ENCODE results near the gene MAT2A.

Gene MAT2A

GRCh38 chr2:85538507-85539360 lies at the start of gene MAT2A:
TSS of gene MAT2A (plus strand) at chr2:85539168. CDS start at chr2:85539288, 120 bp downstream.
- DNase-seq (ENCODE audit: low read depth) = peak; percentile 87

GRCh38 chr2:85490861-85491755 lies 47.9 kb upstream of the MAT2A start:
- DNase-seq (ENCODE audit: low read depth) = no peak

DNA sequence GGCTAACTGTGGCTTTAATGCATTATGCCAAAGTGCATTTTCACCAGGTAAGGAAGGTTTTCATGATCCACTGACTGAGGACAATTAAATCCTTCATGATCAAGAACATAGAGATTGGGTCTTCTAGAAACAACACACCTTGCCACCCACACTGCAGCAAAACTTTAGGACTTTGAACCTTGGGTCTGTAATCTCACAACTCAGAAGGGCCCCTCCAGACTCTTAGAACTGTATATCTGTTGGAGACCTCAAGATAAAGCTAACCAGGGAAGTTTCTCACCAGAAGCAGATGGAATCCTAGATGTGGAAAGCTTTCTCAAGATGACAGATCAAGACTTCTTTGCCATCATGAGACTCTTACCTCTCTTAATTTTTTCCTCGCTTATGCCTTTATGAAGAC lies 42.5 kb upstream of the MAT2A start:
- no peak for DNase-seq (ENCODE audit: low read depth)

- DNase-seq (ENCODE audit: low read depth) = no peak
Measured at GRCh38 chr2:85497944-85498630, 40.9 kb upstream of the MAT2A start.

- peak; percentile 65 for DNase-seq (ENCODE audit: low read depth)
Measured at GRCh38 chr2:85501248-85501647, 37.7 kb upstream of the MAT2A start.

GRCh38 chr2:85502720-85503119 lies 36.2 kb upstream of the MAT2A start:
- no peak for DNase-seq (ENCODE audit: low read depth)

DNA sequence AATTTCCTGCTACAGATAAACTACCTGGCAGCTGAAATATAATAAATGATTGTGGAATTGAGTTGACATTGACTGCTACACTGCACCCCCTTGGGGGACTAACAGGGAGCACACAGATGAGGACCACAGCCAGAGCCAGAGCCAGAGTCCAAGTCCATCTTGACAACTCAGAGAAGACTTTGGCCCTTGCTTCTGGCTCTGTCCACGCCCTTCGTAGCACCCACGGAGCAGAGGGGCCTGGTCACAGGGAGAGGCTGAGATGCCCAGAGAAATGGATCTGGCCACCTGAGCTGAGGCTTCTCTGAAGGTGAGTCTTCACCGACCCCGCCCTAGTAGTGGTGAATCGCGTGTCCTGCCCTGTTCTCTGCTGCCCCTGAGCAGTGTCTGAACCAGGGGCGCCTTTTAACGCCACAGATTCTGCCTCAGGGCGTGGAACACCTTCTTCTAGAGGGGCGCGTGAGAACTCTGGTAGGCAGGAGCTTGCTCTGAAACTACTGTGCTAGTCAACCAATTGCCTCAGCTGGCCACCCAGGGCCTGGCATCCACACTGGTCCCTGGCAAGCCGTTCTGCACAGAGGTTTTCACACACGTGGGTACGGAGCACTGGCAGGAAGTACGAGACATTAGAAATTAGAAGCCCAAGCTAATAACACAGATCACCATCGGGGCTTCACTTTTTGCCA lies 35.7 kb upstream of the MAT2A start:
- no peak for DNase-seq (ENCODE audit: low read depth)

DNA sequence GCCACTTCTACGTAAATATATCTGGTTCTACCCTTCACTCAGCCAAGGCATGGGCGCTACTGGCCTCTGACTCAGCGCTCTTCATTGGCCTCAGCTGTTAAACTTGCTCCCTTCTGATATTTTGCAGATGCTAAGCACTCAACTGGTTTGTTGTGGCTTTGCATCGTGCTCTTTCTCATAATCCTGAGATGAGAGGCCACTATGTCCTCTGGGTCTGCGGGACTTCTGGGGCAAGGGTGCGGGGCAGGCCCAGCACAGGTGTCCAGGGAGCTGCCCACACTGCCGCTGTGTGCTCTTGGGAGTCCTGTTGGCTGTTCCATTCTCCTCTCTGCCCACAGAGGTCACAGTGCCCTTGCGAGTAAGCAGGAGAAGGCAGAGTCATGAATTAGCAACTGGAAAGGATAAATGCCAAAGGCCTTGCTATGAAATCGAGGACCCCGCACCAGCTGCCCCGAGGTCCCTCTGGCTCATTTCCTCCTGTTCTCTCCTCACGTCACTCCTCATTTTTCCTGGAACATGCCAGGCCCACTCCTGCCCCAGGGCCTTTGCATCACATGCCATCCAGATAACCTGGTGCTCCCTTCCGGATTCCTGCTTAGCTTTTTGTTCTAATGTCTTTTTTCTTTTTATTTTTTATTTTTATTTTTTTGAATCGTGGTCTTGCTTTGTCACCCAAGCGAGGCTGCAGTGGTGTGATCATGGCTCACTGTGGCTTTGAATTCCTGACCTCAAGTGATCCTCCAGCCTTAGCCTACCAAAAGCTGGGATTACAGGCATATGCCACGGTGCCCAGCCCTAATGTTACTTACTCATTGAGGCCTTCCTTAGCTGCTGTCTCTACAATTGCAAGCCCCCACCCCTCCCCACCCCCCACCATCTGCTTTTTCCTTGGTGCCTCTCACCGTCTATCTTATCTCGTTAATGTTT lies 34.9 kb upstream of the MAT2A start:
- no peak for DNase-seq (ENCODE audit: low read depth)

- peak; percentile 86 for DNase-seq (ENCODE audit: low read depth)
Measured at GRCh38 chr2:85504778-85505261, 34.1 kb upstream of the MAT2A start.

GRCh38 chr2:85505551-85506238 lies 33.3 kb upstream of the MAT2A start:
- no peak for DNase-seq (ENCODE audit: low read depth)

DNA sequence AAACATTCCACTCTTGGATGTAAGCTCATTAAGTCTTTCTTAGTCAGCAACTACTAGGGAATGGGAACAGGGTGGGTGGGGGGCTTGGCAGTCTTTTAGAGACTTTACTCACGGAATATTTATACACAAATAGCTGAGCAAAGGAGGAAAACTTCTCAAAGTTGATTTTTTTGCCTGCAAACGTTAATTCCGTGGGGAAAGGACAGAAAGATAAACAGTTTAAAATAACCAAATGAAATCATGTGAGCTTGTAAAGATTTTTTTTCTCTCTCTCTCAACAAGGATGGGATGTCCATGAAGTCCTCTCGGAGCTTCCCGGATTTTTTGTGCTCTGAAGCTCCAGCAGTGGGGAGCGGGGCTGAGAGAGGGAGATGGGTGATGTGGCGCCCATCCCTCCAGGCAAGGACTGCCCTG lies 32.2 kb upstream of the MAT2A start:
- DNase-seq (ENCODE audit: low read depth) = no peak

- no peak for DNase-seq (ENCODE audit: low read depth)
Measured at GRCh38 chr2:85511008-85511811, 27.8 kb upstream of the MAT2A start.

DNA sequence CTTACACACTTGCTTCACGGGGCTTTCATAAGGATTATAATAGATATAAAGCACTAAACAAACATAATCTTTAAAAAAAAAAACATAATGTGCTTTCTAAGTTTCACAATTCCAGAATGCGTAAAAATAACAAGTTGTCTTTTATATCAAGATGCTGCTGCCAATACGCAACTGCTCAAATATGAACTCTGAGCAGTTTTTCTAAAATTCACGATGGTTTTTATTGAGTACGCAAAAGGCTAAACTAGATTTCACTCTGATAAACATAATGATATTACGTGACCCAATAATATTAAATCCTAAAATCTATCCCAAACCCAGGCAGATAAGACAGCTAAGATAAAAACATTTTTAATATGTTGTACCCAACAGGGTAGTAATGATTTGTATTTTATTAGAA lies 24.6 kb upstream of the MAT2A start:
- no peak for DNase-seq (ENCODE audit: low read depth)

GRCh38 chr2:85516653-85517389 lies 22.1 kb upstream of the MAT2A start:
- peak; percentile 25 for DNase-seq (ENCODE audit: low read depth)

DNA sequence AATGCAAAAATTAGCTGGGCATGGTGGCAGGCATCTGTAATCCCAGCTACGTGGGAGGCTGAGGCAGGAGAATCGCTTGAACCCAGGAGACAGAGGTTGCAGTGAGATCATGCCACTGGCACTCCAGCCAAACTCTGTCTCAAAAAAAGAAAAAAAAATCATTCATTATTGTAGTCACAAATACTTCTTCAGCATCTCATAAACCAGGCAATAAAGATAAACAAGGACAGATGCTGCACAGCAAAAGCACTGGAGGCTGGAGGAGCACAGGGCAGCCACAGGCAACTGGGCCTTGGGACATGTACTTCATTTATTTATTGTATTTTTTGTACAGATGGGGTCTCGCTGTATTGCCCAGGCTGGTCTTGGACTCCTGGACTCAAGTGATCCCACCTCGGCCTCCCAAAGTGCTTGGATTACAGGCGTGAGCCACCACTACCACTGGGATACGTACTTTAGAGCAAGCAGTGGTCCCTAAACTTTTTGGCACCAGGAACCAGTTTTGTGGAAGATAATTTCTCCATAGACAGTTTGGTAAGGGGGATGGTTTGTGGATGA lies 16.8 kb upstream of the MAT2A start:
- DNase-seq (ENCODE audit: low read depth) = no peak

DNA sequence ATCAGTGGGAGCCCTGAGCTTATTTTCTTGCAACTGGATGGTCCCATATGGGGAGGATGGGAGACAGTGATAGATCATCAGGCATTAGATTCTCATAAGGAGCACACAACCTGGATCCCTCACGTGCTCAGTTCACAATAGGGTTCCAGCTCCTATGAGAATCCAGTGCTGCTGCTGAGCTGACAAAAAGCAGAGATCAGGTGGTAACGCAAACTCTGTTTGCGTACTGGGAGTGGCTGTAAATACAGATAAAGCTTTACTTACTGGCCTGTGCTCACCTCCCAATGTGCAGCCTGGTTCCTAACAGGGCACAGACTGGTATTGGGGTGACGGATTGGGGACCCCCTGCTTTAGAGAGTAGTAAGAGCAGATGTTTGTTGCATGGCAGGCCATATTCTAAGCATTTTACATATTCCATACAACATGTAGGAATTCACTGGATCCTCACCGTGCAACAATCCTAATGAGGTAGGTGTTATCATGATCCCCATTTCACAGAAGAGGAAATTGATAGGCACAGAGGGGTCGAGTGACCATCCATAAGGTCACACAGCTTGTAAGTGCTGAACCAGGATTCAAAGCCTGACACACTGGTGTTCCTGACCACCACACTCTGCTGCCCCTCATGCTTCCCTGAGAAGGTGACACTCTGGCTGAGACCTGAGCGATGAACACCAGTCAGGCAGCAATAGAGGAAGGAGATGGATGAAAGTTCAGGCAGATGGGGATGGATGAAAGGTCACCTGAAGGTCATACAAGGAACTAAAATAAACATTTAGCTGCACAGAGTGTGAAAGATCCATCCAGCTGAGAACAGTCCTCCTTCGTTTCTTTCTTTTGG lies 15.7 kb upstream of the MAT2A start:
- no peak for DNase-seq (ENCODE audit: low read depth)

GRCh38 chr2:85523903-85524335 lies 15.0 kb upstream of the MAT2A start:
- DNase-seq (ENCODE audit: low read depth) = no peak
